ENCODE data around the gene NR6A1. TPM values are rescaled to one million over a fixed set of nuclear protein-coding genes. Genes with fewer than 3 reads are reported as not detected.

The NR6A1 gene
- total and polyA plus RNA-seq, 2 of the 13 experiments (the other 11 are each of a cell fraction or from before 2014, with no cell fraction given) = 28.1 to 31.5 TPM

DNA sequence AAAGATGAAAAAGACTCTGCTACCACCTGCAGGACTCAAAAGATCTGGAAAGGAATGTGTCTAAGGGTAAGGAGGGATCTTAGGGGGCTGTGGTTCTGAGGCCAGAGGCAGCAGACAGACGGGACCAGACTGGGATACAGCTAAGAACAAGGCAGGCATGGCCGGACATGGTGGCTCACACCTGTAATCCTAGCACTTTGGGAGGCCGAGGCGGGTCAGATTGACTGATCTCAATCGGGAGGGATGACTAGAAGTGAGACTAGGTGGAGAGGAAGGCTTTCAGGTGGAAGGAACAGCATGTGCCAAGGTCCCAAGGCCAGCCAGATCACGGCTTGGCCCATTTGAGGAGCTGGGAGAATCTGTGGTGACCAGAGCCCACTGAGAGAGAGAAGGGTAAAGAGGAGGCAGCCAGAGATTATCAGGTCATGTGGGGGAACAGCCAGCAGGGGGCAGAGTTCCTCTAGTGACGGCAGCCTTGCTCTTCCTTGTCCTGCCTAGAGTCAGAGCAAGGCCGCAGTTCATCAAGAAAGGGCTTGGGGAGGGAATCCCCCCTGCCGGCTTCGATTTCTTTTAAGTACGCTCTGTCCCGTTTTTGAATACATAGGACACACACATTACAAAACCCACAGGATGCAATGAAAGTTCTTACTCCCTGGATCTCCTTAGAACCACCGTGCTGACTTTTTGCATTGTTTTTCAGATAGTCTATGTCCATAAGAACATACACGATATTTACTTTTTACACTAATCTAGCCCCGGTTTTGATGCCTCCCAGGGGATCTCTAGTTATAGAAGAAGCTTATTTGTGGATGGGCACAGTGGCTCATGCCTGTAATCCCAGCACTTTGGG is 3.2 kb upstream of the NR6A1 start:
- Histone ChIP-seq H3K4me3 (replicated peaks in 1 of 3; ENCODE audit: insufficient read depth in 1 of 3, low read depth in 2 of 3, low read length in 3 of 3) (peak overlapping the region; percentile 14 to 53 (median 33); a peak in 4 of 6 replicates), H3K79me2 (ENCODE audit: insufficient read depth, low read length) (peaks cover 11% of the 10 kb centered on the region), H3K9me3 (ENCODE audit: low read length) (no peaks in the 10 kb centered on the region), H3K27me3 (ENCODE audit: control insufficient read depth in 1 of 2, insufficient read depth in 2 of 2, low read length in 2 of 2) (peaks cover 2 to 22% of the 10 kb centered on the region in 2 experiments; a peak in 4 of 5 replicates), H3K36me3 (replicated peaks in 1 of 2; ENCODE audit: control insufficient read depth in 1 of 2, insufficient read depth in 2 of 2, low read length in 2 of 2) (no peaks in the 10 kb centered on the region), H4K20me1 (ENCODE audit: insufficient read depth, low read length) (peaks cover 4% of the 10 kb centered on the region; the same call in 1 of the 2 replicates), H3K4me2 (ENCODE audit: low read depth, low read length) (peak overlapping the region; percentile 84), H3K27ac (ENCODE audit: extremely low read length, insufficient read depth, low read length) (no peak overlapping the region), H3K4me1 (ENCODE audit: insufficient read depth, low read length) (peaks cover 46% of the 10 kb centered on the region), H2AFZ (ENCODE audit: low read length) (no peak overlapping the region), H3K9ac (ENCODE audit: insufficient read depth, low read depth, low read length) (0 out of 2 replicates have a peak overlapping the region, but pooled peaks have one; percentile 17)
- 16% methylated on average over 15 of the region's 15 CpGs for WGBS (ENCODE audit: low lambda C conversion rate)
- intact Hi-C loops (cut with micrococcal nuclease; ENCODE audit: unreplicated experiment) = loop anchor here (1.0 to 10.0 kb wide), 3 partner anchors 78 to 600 kb away; partner anchors contain the start of gene SCAI
- ChIA-PET CTCF (ENCODE audit: low intra/inter-chr PET ratio, low total read pairs) (interaction anchor here (0.7 to 5.0 kb wide), 7 partner anchors 21 to 600 kb away, joined by 3 to 167 read pairs (median 6); partner anchors contain the start of gene WDR38), POLR2A (interaction anchor here (0.8 to 1.4 kb wide), 4 partner anchors 44 to 82 kb away, joined by 3 to 5 read pairs (median 4); no protein-coding TSS in a partner anchor)
- peak; percentile 47 for ATAC-seq
- in situ Hi-C loops (cut with HindIII; ENCODE audit: extremely low pct_ligation_motif_present, low pct_unique_long_range_greater_than_20kb) = loop anchor here (5.0 to 10.0 kb wide), 2 partner anchors 78 to 600 kb away; partner anchors contain the start of gene WDR38
- DNase-seq (ENCODE audit: low spot score) = peak; percentile 61
- peak; percentile 83 for FAIRE-seq
- no TSS peak for BruUV-seq (replicated peaks)
- TF ChIP-seq RFXAP (CRISPR knock-in tag; IDR thresholded peaks at IDR 0.05; ENCODE audit: borderline replicate concordance) (no peak), ZNF296 (CRISPR knock-in tag; conservative IDR thresholded peaks at IDR 0.05) (no peak), ZNF709 (CRISPR knock-in tag; IDR thresholded peaks at IDR 0.05) (no peak), ZFP90 (CRISPR knock-in tag; IDR thresholded peaks at IDR 0.05; ENCODE audit: borderline replicate concordance) (no peak), ZSCAN21 (CRISPR knock-in tag; IDR thresholded peaks at IDR 0.05; ENCODE audit: borderline replicate concordance) (no peak), ZFX (CRISPR knock-in tag; IDR thresholded peaks at IDR 0.05; ENCODE audit: low read depth) (peak; percentile 77), RFXANK (CRISPR knock-in tag; IDR thresholded peaks at IDR 0.05) (no peak), MAFG (CRISPR knock-in tag; IDR thresholded peaks at IDR 0.05) (no peak), ZNF782 (CRISPR knock-in tag; IDR thresholded peaks at IDR 0.05; ENCODE audit: borderline replicate concordance) (0 out of 2 replicates have a peak, but pooled peaks have one; percentile 20), ZNF34 (CRISPR knock-in tag; IDR thresholded peaks at IDR 0.05; ENCODE audit: borderline replicate concordance) (no peak)
- TF ChIP-seq, protein P1, sequence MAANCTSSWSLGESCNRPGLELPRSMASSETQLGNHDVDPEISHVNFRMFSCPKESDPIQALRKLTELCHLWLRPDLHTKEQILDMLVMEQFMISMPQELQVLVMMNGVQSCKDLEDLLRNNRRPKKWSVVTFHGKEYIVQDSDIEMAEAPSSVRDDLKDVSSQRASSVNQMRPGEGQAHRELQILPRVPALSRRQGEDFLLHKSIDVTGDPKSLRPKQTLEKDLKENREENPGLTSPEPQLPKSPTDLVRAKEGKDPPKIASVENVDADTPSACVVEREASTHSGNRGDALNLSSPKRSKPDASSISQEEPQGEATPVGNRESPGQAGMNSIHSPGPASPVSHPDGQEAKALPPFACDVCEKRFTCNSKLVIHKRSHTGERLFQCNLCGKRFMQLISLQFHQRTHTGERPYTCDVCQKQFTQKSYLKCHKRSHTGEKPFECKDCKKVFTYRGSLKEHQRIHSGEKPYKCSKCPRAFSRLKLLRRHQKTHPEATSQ (CRISPR knock-in tag; IDR thresholded peaks at IDR 0.05; ENCODE audit: borderline replicate concordance) = no peak
